ENCODE results near the gene ANKS1B.

The ANKS1B gene

DNA sequence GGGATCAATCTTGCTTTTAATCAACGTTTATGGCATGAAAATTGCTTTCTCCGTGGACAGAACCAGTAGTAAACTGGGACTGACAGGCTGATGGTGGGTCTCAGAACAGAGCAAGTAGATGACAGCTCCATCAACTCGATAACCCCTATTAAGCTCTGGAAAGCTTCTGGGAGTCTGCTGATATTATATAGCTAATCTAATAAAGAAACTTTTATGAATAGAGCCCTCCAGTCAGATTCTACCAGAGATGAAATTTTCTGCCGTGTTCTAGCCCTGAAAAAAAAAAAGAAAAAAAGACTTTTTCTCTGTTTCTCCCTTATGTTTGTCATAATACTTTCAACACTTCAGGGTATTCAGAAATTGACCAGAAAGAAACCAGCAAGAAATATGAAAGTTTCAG is 1168.0 kb downstream of the ANKS1B start:
- TF ChIP-seq, protein P1, sequence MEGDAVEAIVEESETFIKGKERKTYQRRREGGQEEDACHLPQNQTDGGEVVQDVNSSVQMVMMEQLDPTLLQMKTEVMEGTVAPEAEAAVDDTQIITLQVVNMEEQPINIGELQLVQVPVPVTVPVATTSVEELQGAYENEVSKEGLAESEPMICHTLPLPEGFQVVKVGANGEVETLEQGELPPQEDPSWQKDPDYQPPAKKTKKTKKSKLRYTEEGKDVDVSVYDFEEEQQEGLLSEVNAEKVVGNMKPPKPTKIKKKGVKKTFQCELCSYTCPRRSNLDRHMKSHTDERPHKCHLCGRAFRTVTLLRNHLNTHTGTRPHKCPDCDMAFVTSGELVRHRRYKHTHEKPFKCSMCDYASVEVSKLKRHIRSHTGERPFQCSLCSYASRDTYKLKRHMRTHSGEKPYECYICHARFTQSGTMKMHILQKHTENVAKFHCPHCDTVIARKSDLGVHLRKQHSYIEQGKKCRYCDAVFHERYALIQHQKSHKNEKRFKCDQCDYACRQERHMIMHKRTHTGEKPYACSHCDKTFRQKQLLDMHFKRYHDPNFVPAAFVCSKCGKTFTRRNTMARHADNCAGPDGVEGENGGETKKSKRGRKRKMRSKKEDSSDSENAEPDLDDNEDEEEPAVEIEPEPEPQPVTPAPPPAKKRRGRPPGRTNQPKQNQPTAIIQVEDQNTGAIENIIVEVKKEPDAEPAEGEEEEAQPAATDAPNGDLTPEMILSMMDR (IDR thresholded peaks at IDR 0.05; ENCODE audit: insufficient read depth, low read depth, low read length, missing control alignments): no peak
- DNase-seq (ENCODE audit: low read depth): no peak
- H3K4me3 ChIP-seq (ENCODE audit: low read depth, low read length): no peak overlapping the region

DNA sequence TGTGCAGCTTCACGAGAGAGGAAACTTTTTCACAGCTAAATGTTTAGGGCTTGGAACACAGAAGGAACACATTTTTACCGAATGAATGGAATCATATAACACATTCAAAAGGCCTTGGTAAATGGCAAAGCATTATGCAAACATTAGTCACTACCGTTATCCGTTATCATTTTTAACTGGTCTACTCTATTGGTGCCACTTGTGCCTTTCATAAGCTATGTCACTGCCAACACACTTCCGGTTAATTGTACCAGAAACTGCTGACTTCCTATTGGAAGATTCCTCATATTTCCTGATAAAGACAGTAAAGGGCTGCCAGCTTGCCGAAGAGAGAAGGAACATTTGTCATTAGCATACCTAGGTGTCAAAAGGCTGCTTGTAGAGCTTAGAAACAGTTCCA is 1170.5 kb downstream of the ANKS1B start:
- TF ChIP-seq, protein P1 (IDR thresholded peaks at IDR 0.05; ENCODE audit: insufficient read depth, low read depth, low read length, missing control alignments): no peak
- H3K4me3 ChIP-seq (ENCODE audit: low read depth, low read length): no peak overlapping the region
- no peak for DNase-seq (ENCODE audit: low read depth)

DNA sequence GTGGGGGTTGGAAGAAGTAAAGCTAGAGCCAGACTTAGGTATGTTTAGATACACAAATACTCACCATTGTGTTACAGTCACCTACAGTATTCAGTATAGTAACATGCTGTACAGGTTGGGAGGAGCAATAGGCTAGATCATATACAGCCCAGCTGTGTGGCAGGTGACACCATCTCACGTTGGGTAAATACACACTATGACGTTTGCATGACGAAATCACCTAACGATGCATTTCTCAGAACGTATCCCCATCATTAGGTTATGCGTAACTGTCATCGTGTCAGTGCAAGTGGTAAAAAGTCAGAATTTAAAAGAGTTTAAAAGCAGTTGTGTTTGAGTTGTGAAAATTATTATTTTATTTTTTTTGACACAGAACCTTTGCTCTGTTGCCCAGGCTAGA is 1172.5 kb downstream of the ANKS1B start:
- no peak overlapping the region for H3K4me3 ChIP-seq (ENCODE audit: low read depth, low read length)
- DNase-seq (ENCODE audit: low read depth): no peak
- TF ChIP-seq, protein P1 (IDR thresholded peaks at IDR 0.05; ENCODE audit: insufficient read depth, low read depth, low read length, missing control alignments): no peak

DNA sequence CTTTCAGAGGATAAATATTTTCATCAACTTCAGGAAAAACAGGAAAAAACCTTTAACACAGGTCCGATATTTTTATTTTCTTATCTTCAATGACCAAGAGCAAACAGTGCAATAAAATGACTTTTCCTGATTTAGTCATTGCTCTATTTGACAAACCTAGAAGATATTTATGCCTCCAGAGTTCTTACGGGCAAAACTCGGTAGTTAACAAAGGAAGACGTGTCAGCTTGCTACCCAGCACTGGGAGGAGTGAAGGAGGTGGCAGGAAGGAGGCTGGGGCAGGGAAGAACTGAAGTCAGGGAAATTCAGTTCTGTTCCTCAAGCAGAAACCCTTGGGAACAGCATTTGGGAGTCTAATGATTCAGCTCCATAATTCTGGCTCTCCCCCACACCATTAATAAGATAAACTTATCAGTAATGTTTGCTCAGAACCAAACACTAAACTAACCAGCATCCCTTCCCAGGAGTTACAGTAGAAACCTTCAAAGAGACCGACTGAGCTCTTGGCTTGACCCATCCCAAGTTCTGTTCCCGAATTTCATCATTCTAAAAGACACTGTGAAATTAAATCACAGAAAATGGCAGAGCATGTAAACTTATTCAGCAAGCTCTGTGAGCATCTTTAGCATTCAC is 1176.4 kb downstream of the ANKS1B start:
- H3K4me3 ChIP-seq (ENCODE audit: low read depth, low read length): no peak overlapping the region
- TF ChIP-seq, protein P1 (IDR thresholded peaks at IDR 0.05; ENCODE audit: insufficient read depth, low read depth, low read length, missing control alignments): no peak
- DNase-seq (ENCODE audit: low read depth): no peak

DNA sequence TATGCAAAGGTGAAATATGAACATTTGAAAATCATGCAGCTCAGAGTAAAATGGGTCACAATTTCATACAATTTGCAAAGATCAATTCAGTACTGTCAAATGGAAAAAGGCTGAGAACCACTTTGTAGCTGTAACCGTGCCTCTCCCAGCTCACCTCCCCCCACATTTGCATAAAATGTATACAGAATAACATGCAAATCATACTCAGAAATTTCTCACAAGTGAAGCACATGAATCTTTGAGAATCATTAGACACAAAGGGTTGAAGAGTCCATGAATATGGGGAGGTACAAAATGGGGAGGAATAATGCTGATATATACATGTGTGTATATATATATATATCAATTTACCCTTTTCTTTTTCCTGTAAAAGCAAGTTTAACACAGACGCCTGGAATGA is 1177.5 kb downstream of the ANKS1B start:
- TF ChIP-seq, protein P1 (IDR thresholded peaks at IDR 0.05; ENCODE audit: insufficient read depth, low read depth, low read length, missing control alignments): no peak
- no peak for DNase-seq (ENCODE audit: low read depth)
- no peak overlapping the region for H3K4me3 ChIP-seq (ENCODE audit: low read depth, low read length)

DNA sequence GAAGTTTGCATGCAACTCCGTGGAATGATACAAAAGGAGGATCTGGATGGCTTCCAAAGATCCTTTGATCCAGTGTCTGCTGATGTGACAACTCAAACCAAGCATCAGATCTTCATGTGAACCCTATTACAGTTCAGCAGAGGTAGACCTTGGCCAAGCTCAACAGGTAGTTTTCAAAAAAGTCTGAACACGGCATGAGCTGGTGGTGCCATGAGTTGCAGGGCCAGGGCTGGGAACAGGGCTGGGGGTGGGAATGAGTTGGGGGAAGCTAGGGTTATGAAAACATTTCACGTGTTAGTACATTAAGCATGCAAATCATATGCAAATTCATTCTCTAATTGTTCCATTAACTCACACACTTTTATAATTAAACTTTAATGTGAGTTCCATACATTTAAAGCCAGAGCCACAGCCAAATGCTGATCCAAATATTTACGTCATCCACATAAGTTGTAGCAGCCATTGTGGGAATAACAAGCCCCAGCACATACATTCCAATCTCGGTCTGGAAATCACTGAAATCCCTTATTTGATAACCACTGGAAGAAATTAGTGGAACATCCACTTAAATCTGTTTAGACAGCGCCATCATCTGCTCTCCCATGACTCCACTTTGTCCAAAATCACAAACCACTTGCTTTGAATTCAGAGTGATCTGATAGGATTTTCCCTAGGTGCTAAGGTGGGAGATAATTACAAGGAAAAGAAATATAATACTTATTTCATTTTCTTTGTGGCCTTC is 1181.1 kb downstream of the ANKS1B start:
- no peak for DNase-seq (ENCODE audit: low read depth)
- TF ChIP-seq, protein P1 (IDR thresholded peaks at IDR 0.05; ENCODE audit: insufficient read depth, low read depth, low read length, missing control alignments): no peak
- no peak overlapping the region for H3K4me3 ChIP-seq (ENCODE audit: low read depth, low read length)

Measured in GM12865 (cell line).